ENCODE measurements around the gene ZFHX3. TPM values are rescaled to one million over a fixed set of nuclear protein-coding genes. Genes with fewer than 3 reads are reported as not detected.
A peak's percentile ranks its signal among the peaks of the same experiment; 100 is the strongest.
"Not testable (repeated sequence)": the region's sequence is repeated elsewhere in the genome, so short reads cannot be mapped to it uniquely, and the experiment has no call there.

The ZFHX3 gene
- 8.3 TPM for total RNA-seq
- long read RNA-seq, partial matches to known transcripts, result 1 of 4 reads
- long read RNA-seq, other reads (novel, unspliced or antisense), result 3 of 4 reads

GRCh38 chr16:73047536-73048291 is at the start of gene ZFHX3:
Gene ZFHX3, minus strand, starts transcription at chr16:73048128. Its CDS starts 87,983 bp downstream, at chr16:72960145.
- DNase-seq (peak; percentile 88), ATAC-seq (ENCODE audit: poor library complexity) (peak; percentile 82)
- intact Hi-C loops (cut with DNase I), result no loop called here

- DNase-seq, result no peak
- no peak for ATAC-seq (ENCODE audit: poor library complexity)
- intact Hi-C loops (cut with DNase I), result no loop called here
Observed at GRCh38 chr16:73096510-73096909, 48.6 kb upstream of the ZFHX3 start.

- no peak for DNase-seq
- intact Hi-C loops (cut with DNase I), result no loop called here
- no peak for ATAC-seq (ENCODE audit: poor library complexity)
Observed at GRCh38 chr16:73095885-73096421, 48.0 kb upstream of the ZFHX3 start.

GRCh38 chr16:73095142-73095820 is 47.4 kb upstream of the ZFHX3 start:
- ATAC-seq (ENCODE audit: poor library complexity) (no peak), DNase-seq (no peak)
- intact Hi-C loops (cut with DNase I), result no loop called here

GRCh38 chr16:73094371-73094770 is 46.4 kb upstream of the ZFHX3 start:
- no peak for DNase-seq
- intact Hi-C loops (cut with DNase I), result no loop called here
- no peak for ATAC-seq (ENCODE audit: poor library complexity)

GRCh38 chr16:73093146-73094144 is 45.5 kb upstream of the ZFHX3 start:
- peak; percentile 27 for ATAC-seq (ENCODE audit: poor library complexity)
- peak; percentile 43 for DNase-seq
- intact Hi-C loops (cut with DNase I), result no loop called here

- intact Hi-C loops (cut with DNase I), result no loop called here
- ATAC-seq (ENCODE audit: poor library complexity), result no peak
- DNase-seq, result no peak
Observed at GRCh38 chr16:73092236-73092781, 44.4 kb upstream of the ZFHX3 start.

GRCh38 chr16:73091174-73091573 is 43.2 kb upstream of the ZFHX3 start:
- intact Hi-C loops (cut with DNase I), result no loop called here
- no peak for ATAC-seq (ENCODE audit: poor library complexity)
- DNase-seq, result no peak

GRCh38 chr16:73089420-73089819 is 41.5 kb upstream of the ZFHX3 start:
- ATAC-seq (ENCODE audit: poor library complexity) (no peak), DNase-seq (no peak)
- intact Hi-C loops (cut with DNase I), result no loop called here

GRCh38 chr16:73086108-73086507 is 38.2 kb upstream of the ZFHX3 start:
- ATAC-seq (ENCODE audit: poor library complexity) (peak; percentile 61), DNase-seq (no peak)
- intact Hi-C loops (cut with DNase I), result no loop called here

- no peak for ATAC-seq (ENCODE audit: poor library complexity)
- no peak for DNase-seq
- intact Hi-C loops (cut with DNase I), result no loop called here
Observed at GRCh38 chr16:73083271-73083670, 35.3 kb upstream of the ZFHX3 start.

- intact Hi-C loops (cut with DNase I); DNase-seq: not testable (repeated sequence)
- ATAC-seq (ENCODE audit: poor library complexity), result peak; percentile 15
Observed at GRCh38 chr16:73082634-73083051, 34.7 kb upstream of the ZFHX3 start.

- no peak for DNase-seq
- intact Hi-C loops (cut with DNase I), result no loop called here
- no peak for ATAC-seq (ENCODE audit: poor library complexity)
Observed at GRCh38 chr16:73080931-73081330, 33.0 kb upstream of the ZFHX3 start.

GRCh38 chr16:73076324-73076810 is 28.4 kb upstream of the ZFHX3 start:
- DNase-seq, result no peak
- no peak for ATAC-seq (ENCODE audit: poor library complexity)
- intact Hi-C loops (cut with DNase I), result no loop called here

GRCh38 chr16:73074382-73074781 is 26.5 kb upstream of the ZFHX3 start:
- intact Hi-C loops (cut with DNase I), result no loop called here
- ATAC-seq (ENCODE audit: poor library complexity) (no peak), DNase-seq (no peak)

- DNase-seq; ATAC-seq (ENCODE audit: poor library complexity); intact Hi-C loops (cut with DNase I): not testable (repeated sequence)
Observed at GRCh38 chr16:73072051-73072450, 24.1 kb upstream of the ZFHX3 start.

GRCh38 chr16:73071131-73071940 is 23.4 kb upstream of the ZFHX3 start:
- intact Hi-C loops (cut with DNase I), result no loop called here

More at GRCh38 chr16:73071131-73071940, 23.4 kb upstream of the ZFHX3 start:
- DNase-seq (peak; percentile 59), ATAC-seq (ENCODE audit: poor library complexity) (peak; percentile 39)

All from Right ventricle myocardium superior (tissue), 1 donor.